MCF 10A (cell line): ENCODE data around the gene SUOX. TPM values are rescaled to one million over a fixed set of nuclear protein-coding genes. Genes with fewer than 3 reads are reported as not detected.

Experiments
- BruUV-seq: library from RNA; stranded (reverse); fragments of 400-500 nt; replicated peaks from 2 replicates; lab custom pipeline; 2021; lab: Mats Ljungman, UMichigan
- CTCF ChIA-PET: fragments of 300-600 bp; sonication (Branson Sonifier 250); formaldehyde crosslinking; extraction: SDS; loops from one replicate; lab custom pipeline; 2021; ENCODE audit warnings: antibody characterized with exemption, inconsistent platforms; lab: Yijun Ruan, JAX
- POLR2A ChIA-PET: fragments of 300-600, 350-650 bp; sonication (Branson Sonifier 250); formaldehyde crosslinking; extraction: SDS; loops from one replicate; lab custom pipeline; 2020; ENCODE audit warnings: antibody characterized with exemption, inconsistent platforms; lab: Yijun Ruan, JAX
- DNase-seq: peaks from one replicate; pipeline ENCODE4 v3.0.0-alpha.2; 2018; ENCODE audit not compliant: unreplicated experiment
- H3K27ac Mint-ChIP-seq: one replicate; pipeline ENCODE4 v1.8.0; 2022; ENCODE audit warnings: mild to moderate bottlenecking, low read depth, mixed read lengths; ENCODE audit not compliant: unreplicated experiment
- H3K27me3 Mint-ChIP-seq: one replicate; pipeline ENCODE4 v1.8.0; 2022; ENCODE audit warnings: mixed read lengths; ENCODE audit not compliant: insufficient read depth, unreplicated experiment
- H3K36me3 Mint-ChIP-seq: one replicate; pipeline ENCODE4 v1.8.0; 2022; ENCODE audit warnings: mild to moderate bottlenecking, moderate library complexity, mixed read lengths; ENCODE audit not compliant: insufficient read depth, unreplicated experiment
- H3K4me1 Mint-ChIP-seq: one replicate; pipeline ENCODE4 v1.8.0; 2022; ENCODE audit warnings: mixed read lengths; ENCODE audit not compliant: insufficient read depth, unreplicated experiment
- H3K4me3 Mint-ChIP-seq: one replicate; pipeline ENCODE4 v1.8.0; 2022; ENCODE audit warnings: mild to moderate bottlenecking, moderate library complexity, mixed read lengths; ENCODE audit not compliant: unreplicated experiment
- H3K9me3 Mint-ChIP-seq: one replicate; pipeline ENCODE4 v1.8.0; 2022; ENCODE audit warnings: mixed read lengths; ENCODE audit not compliant: unreplicated experiment
- CTCF ChIP-seq: fragments of 200-600 bp; IDR thresholded peaks from one replicate; pipeline ENCODE4 v1.8.0; 2022; ENCODE audit warnings: antibody characterized with exemption, mild to moderate bottlenecking; ENCODE audit not compliant: unreplicated experiment
- intact Hi-C: fragments of 100-400 bp; cut with micrococcal nuclease; formaldehyde crosslinking; loops from 2 replicates; pipeline ENCODE4 v1.14.1; 2022
- total RNA-seq: library from RNA; stranded (reverse); gene quantifications from 2 replicates; pipeline ENCODE4 v1.2.3, GENCODE V29; 2022

SUOX gene
- total RNA-seq, 1 experiment from 2014 or later = 6.3 TPM

GRCh38 chr12:55957106-55957859, 39.8 kb upstream of the SUOX start:
- CTCF ChIA-PET = interaction anchor here (0.5 to 5.6 kb wide), 17 partner anchors 11 to 1549 kb away, joined by 3 to 30 read pairs (median 4); partner anchors contain the start of gene SUOX
- peaks cover 40% of the 10 kb centered on the region for H3K36me3 Mint-ChIP-seq
- intact Hi-C loops = no loop called here
- peaks cover 28% of the 10 kb centered on the region for H3K4me1 Mint-ChIP-seq
- DNase-seq = peak; percentile 71
- BruUV-seq = no TSS peak
- H3K9me3 Mint-ChIP-seq = no peaks in the 10 kb centered on the region
- TF ChIP-seq CTCF = no peak
- POLR2A ChIA-PET = interaction anchor here (0.7 to 6.7 kb wide), 13 partner anchors 9 to 84 kb away, joined by 3 to 74 read pairs (median 6); partner anchors contain the start of genes PMEL, RAB5B and SUOX
- no peak overlapping the region for H3K4me3 Mint-ChIP-seq
- H3K27ac Mint-ChIP-seq = no peak overlapping the region
- no peaks in the 10 kb centered on the region for H3K27me3 Mint-ChIP-seq

- H3K4me3 Mint-ChIP-seq = no peak overlapping the region
- H3K27ac Mint-ChIP-seq = no peak overlapping the region
- POLR2A ChIA-PET = no interaction called here
- no peak for TF ChIP-seq CTCF
- no peak for DNase-seq
- CTCF ChIA-PET = no interaction called here
- H3K4me1 Mint-ChIP-seq = peaks cover 23% of the 10 kb centered on the region
- no TSS peak for BruUV-seq
- no peaks in the 10 kb centered on the region for H3K36me3 Mint-ChIP-seq
- intact Hi-C loops = no loop called here
- H3K9me3 Mint-ChIP-seq = no peaks in the 10 kb centered on the region
- H3K27me3 Mint-ChIP-seq = no peaks in the 10 kb centered on the region
Observed at GRCh38 chr12:55963760-55964159, 33.3 kb upstream of the SUOX start.

- intact Hi-C loops = no loop called here
- Mint-ChIP-seq H3K27me3 (no peaks in the 10 kb centered on the region), H3K4me3 (no peak overlapping the region), H3K4me1 (peaks cover 23% of the 10 kb centered on the region), H3K27ac (no peak overlapping the region), H3K9me3 (no peaks in the 10 kb centered on the region), H3K36me3 (no peaks in the 10 kb centered on the region)
- POLR2A ChIA-PET = interaction anchor here (0.8 to 1.2 kb wide), 2 partner anchors 8 to 33 kb away, joined by 4 to 5 read pairs; partner anchors contain the start of gene RAB5B
- CTCF ChIA-PET = no interaction called here
- no TSS peak for BruUV-seq
- TF ChIP-seq CTCF = no peak
- DNase-seq = no peak
Observed at GRCh38 chr12:55965240-55965639, 31.8 kb upstream of the SUOX start.

GRCh38 chr12:55965941-55966407, 31.1 kb upstream of the SUOX start, which contains the start of gene PMEL:
Gene PMEL, minus strand, starts transcription at chr12:55966042. Its CDS starts 31 bp downstream, at chr12:55966011.
- Mint-ChIP-seq H3K9me3 (no peaks in the 10 kb centered on the region), H3K36me3 (no peaks in the 10 kb centered on the region), H3K4me1 (peaks cover 23% of the 10 kb centered on the region), H3K27me3 (no peaks in the 10 kb centered on the region), H3K4me3 (peak within 1 kb of the TSS; percentile 93), H3K27ac (peak within 1 kb of the TSS; percentile 95)
- ChIA-PET CTCF (no interaction called here), POLR2A (interaction anchor here (0.8 to 1.2 kb wide), 3 partner anchors 8 to 33 kb away, joined by 4 to 6 read pairs (median 5); partner anchors contain the start of gene RAB5B)
- intact Hi-C loops = no loop called here
- no peak for DNase-seq
- TF ChIP-seq CTCF = no peak
- BruUV-seq = no TSS peak
